ENCODE results near the gene KANSL3.
"Not testable (repeated sequence)": the region's sequence is repeated elsewhere in the genome, so short reads cannot be mapped to it uniquely, and the experiment has no call there.

Gene KANSL3

DNA sequence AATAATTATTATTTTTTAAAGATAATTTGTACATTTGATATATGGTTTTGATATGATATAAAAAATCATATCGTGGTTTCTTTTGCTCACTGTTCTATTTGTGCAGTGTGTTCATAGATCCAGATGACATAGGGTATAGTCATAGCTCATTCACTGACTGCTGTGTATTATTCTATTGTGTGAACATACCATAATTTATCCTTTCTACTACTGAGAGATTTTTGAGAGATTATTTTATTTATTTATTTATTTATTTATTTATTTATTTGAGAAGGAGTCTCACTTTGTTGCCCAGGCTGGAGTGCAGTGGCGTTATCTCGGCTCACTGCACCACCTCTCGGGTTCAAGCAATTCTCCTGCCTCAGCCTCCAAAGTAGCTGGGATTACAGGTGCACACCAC lies 43.4 kb upstream of the KANSL3 start:
- no peak for DNase-seq (ENCODE audit: low read depth)
- TF ChIP-seq, protein P1, sequence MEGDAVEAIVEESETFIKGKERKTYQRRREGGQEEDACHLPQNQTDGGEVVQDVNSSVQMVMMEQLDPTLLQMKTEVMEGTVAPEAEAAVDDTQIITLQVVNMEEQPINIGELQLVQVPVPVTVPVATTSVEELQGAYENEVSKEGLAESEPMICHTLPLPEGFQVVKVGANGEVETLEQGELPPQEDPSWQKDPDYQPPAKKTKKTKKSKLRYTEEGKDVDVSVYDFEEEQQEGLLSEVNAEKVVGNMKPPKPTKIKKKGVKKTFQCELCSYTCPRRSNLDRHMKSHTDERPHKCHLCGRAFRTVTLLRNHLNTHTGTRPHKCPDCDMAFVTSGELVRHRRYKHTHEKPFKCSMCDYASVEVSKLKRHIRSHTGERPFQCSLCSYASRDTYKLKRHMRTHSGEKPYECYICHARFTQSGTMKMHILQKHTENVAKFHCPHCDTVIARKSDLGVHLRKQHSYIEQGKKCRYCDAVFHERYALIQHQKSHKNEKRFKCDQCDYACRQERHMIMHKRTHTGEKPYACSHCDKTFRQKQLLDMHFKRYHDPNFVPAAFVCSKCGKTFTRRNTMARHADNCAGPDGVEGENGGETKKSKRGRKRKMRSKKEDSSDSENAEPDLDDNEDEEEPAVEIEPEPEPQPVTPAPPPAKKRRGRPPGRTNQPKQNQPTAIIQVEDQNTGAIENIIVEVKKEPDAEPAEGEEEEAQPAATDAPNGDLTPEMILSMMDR (IDR thresholded peaks at IDR 0.05; ENCODE audit: control insufficient read depth, extremely low read depth, insufficient read depth): no peak
- no peak overlapping the region for H3K4me3 ChIP-seq (ENCODE audit: low read depth, low read length)

DNA sequence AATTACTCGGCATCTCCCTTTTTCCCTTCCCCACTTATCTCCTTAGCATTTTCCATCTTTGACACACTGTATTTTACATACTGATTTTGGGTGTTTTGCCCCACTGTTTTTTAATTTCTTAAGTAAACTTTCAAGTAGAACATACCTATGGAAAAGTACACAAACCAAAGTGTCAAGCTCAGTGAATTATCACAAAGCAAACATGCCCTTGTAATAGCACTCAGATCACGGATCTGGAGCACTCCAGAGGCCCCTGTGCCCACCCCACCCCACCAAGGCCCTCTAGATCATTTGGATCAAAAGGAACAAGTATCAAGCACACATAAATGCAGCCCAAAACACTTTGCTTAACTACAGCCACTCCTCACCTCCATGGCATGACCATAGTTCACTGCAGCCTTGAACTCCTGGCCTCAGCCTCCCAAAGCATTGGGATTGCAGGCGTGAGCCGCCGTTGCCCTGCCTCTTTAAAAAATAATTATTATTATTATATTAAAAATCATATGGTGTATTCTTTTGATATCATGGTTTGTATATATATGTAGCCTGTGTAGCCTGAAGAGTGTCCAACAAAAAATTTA lies 42.5 kb upstream of the KANSL3 start:
- H3K4me3 ChIP-seq (ENCODE audit: low read depth, low read length): no peak overlapping the region; the same call in 1 of the 2 replicates
- DNase-seq (ENCODE audit: low read depth): peak; percentile 19
- TF ChIP-seq, protein P1 (IDR thresholded peaks at IDR 0.05; ENCODE audit: control insufficient read depth, extremely low read depth, insufficient read depth): no peak

DNA sequence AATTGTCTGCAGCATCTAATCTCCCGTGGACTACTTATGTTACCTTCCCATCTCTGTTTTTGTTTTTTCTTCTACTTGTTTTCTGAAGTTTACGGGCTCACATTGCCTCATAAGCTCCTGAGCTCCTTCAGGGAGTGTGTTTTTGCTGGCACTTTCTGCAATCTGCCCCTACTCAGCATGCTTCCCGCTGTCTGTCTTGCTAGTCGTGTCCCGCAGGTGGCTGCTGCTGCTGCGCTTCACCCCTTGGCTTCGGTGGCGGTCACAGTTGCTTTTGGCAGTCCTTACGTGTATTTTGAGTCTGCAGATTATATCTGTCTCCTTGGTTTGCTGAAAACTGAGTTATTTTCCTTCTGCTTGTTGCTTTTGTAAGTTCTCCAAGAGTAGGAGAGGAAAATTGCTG lies 41.7 kb upstream of the KANSL3 start:
- H3K4me3 ChIP-seq (ENCODE audit: low read depth, low read length): no peak overlapping the region; the same call in 1 of the 2 replicates
- TF ChIP-seq, protein P1 (IDR thresholded peaks at IDR 0.05; ENCODE audit: control insufficient read depth, extremely low read depth, insufficient read depth): no peak
- DNase-seq (ENCODE audit: low read depth): peak; percentile 45

DNA sequence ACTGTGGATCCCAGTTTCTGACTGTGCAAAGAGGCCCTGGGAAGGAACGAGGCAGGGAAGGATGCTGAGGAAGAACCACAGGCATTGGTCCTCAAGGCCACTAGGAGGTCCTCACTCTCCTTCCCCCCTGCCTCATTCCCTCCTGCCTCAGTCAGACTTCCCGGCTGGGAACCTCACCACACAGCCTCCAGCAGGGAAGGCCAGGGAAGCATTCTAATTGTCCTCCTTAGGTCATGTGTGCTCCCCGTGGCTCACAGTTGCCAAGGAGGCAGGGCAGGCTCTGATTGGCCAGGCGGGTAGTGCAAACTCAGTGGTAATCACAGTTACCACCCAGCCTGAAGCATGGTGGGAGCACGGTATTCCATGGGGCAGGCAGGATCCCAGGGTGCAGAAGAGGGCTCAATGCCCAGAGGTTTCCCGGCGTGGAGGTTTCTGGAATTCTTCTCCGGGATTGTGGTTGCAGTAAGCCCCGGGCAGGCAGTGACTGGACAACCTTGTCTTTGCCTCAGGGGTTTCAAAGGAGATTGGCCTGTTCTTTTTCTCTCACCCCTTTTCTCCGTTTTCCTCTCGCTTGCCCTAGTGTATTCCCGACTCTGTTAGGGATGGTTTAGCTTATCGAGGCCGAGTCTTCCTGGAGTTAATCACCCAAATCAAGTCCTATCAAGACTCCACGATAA lies 31.6 kb upstream of the KANSL3 start:
- TF ChIP-seq, protein P1 (IDR thresholded peaks at IDR 0.05; ENCODE audit: control insufficient read depth, extremely low read depth, insufficient read depth): no peak
- no peak overlapping the region for H3K4me3 ChIP-seq (ENCODE audit: low read depth, low read length)
- no peak for DNase-seq (ENCODE audit: low read depth)

DNA sequence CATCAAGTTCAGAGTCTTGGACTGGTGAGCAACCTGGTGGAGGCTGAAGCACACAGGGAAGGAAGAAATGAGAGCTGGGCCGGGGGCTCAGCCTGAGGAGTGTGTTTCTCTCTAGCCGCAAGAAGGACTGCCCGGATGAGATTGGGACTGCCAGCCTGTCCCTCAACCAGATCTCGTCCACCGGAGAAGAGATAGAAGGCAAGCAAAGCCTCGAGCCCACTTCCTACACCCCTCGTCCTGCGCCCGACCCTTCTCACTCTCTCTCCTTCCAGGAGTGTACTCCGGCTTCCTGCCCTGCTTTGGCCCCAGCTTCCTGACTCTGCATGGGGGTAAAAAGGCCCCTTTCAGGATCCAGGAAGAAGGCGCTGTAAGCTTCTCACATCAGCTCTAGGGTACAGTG lies 30.7 kb upstream of the KANSL3 start:
- TF ChIP-seq, protein P1 (IDR thresholded peaks at IDR 0.05; ENCODE audit: control insufficient read depth, extremely low read depth, insufficient read depth): no peak
- H3K4me3 ChIP-seq (ENCODE audit: low read depth, low read length): no peak overlapping the region
- DNase-seq (ENCODE audit: low read depth): no peak

DNA sequence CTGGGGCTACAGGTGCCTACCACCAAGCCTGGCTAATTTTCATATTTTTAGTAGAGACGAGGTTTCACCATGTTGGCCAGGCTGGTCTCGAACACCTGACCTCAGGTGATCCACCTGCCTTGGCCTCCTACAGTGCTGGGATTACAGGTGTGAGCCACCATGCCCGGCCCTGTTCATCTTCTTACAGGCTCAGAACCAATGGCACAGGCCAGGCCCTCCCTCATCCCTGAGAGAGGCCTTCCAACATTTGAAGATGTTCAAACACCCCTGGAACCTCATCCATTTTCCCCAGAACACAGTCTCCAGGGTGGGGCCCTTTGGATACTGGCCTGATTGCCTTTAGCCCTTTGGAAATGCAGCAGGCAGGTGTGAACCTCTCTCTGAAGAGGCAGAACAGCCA lies 27.6 kb upstream of the KANSL3 start:
- not testable (repeated sequence) for DNase-seq (ENCODE audit: low read depth); H3K4me3 ChIP-seq (ENCODE audit: low read depth, low read length)

DNA sequence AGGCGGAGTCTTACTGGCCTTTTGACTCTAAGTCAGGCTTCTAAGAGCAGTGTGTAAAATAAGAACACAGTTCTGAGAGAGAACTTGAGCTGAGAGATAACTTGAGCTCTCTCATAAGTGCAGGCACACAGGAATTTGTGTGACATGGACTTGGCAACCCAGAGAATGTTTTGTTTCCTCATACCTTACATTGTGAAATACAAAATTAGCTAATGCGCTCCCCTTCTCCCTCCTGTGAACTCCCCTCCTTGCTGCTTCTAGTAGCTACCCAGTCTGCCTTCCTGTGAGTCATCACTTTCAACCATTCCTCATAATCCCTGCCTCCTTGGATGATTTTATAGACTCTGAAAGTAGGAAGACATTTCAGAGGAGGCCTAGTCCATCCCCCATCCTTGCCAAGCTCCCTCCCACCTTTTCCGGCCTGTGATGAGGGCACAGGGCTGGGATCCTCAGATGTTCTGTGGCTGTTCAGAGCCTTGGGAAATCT lies 27.0 kb upstream of the KANSL3 start:
- no peak overlapping the region for H3K4me3 ChIP-seq (ENCODE audit: low read depth, low read length)
- no peak for DNase-seq (ENCODE audit: low read depth)
- TF ChIP-seq, protein P1 (IDR thresholded peaks at IDR 0.05; ENCODE audit: control insufficient read depth, extremely low read depth, insufficient read depth): no peak
